ENCODE results near the gene ZNF488.
A peak's percentile ranks its signal among the peaks of the same experiment; 100 is the strongest.

The ZNF488 gene

DNA sequence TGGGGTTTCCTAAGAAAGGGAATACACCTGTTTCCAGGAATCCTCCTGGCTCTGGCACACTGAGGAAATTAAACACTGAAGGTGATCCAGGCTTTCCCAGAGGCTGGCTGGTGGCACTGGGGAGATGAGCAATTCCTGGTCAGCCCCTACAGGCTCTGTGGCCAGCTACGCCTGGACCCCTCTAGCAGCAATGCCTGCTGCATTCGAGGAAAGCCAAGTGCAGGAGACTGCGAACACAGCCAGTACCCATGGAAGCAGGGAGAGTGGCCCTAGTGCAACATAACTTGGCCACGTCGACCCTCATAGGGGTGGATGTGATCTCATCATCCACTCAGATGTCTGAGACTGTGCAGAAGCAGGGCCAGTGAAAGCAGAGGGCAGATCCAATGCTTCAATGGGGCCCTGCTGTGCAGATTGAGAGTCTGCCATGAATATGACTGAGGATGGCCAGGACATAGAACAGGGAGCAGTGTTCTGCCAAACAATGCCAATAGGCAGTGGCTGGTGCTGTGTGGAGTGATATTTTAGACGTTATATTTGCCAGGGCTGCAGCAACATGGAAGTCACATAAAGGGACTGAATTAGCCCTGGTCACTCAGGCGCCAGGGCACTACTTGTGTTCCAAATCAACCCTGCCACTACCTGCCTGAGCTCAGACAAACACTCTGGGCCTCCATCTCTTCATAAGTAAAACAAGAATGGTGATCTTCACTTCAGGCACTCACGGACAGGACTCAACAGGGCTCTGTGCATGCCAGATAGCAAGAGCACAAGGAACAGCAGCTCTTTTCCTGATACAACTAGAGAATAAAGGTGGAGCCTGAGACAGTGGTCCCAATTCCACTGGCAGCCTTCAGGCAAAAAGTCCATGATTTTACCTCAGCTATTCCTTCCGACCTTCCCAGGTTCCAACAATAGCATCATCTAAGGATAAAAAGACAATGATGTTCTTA, 2.4 kb downstream of the ZNF488 start:
- DNase-seq (ENCODE audit: low read depth in 2 of 2) = no peak

DNA sequence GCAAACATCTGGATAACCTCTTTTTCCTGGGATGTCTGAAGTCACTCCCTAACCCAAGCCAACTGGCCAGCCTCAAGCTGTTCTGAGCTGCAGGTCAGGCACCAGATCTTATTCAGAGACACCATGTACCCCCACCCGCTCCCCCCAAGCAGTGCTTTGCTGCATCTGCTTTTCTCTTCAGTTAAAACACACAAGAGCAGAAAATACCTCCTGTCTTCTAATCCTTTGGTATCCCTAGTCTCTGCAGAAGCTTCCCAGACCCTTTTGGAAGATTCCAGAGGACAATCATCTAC, 3.0 kb downstream of the ZNF488 start:
- no peak for DNase-seq (ENCODE audit: low read depth in 2 of 2)

DNA sequence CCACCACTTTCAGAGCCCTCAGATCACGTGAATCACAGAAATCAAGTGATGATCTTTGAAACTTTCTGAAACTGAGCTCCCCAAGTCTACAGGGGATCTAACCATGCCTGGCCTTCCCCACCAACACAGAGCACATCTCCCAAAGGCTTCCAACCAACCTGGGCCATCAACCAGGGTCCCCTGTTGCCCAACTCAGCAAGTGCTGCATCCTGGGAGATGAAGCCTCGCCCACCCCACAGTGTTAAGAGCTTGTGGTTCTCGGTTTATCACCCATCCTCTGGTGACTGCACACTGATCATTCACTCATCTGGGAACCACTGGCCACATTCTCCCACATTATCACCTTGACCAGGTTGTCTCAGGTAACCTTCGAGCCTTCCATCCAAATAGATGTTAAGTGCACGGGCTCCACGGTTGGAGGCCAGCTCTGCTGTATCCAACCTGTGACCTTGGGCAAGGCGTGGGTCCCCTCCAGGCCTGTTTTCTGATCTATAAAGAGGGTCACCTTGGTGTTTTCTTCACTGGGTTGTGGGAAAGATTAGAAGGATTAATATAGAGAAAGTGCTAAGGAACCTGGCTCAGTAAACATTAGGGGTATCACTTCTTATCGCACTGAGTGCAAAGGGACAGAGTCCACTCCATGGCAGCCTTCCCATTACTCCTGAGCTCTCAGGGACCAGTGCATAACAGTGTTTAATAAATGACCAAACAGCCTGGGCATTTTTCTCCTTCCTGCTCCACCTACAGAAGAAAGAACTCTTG, 3.6 kb downstream of the ZNF488 start:
- no peak for DNase-seq (ENCODE audit: low read depth in 2 of 2)

GRCh38 chr10:47379901-47380300, 4.2 kb downstream of the ZNF488 start:
- no peak for DNase-seq (ENCODE audit: low read depth in 2 of 2)

GRCh38 chr10:47379445-47379785, 4.7 kb downstream of the ZNF488 start:
- DNase-seq (ENCODE audit: low read depth in 2 of 2) = no peak

GRCh38 chr10:47378606-47379444, 5.3 kb downstream of the ZNF488 start:
- DNase-seq (ENCODE audit: low read depth in 2 of 2) = no peak

DNA sequence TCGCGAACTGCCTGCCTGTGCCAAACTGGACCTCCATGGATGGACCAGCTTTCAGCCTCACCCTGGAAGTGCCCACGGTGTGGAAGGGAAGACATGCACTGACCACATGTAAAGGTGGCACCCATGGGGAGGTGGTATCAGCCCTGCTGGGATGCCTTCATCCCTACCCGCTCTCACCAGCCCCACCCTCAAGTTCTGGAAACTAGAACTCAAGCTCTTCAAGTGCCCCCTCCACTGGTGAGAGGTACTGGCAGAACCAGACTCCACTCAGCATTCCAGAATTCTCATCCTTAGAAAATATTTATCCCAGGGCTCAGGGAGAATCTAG, 5.9 kb downstream of the ZNF488 start:
- DNase-seq (ENCODE audit: low read depth in 2 of 2) = no peak

DNA sequence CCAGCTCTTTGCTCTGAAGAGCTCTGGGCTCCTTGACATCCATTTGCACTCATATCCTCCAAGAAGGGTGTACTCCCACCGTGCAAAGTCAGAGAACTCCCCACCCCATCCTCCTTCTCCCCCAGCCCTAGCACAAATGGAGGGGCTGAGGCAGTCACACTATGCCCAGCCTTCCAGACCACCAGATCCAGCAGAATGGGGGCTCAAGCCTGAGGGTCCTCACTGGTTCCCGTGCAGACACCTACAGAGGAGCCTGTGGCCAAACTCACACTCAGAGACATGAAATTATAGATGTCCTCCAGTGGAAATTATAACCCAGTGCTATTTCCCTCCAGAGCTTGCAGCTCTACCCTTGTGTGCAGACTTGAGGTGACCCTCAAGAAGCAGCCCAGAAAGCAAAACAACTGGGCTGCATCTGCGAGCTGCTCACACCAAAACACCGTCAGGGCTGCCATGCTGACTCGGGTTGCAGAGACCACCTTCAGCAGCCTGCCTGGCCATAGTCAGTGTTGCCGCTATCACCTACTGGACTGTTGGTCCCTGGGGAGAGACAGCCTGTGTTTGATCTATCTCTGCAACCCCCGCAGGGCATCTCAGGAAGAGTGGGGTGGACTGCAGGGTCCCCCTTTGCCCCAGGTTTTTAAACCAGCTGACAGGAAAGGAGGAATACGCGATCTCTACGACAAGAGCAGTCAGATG, 7.4 kb downstream of the ZNF488 start:
- DNase-seq (ENCODE audit: low read depth in 2 of 2) = no peak

- peak in 1 of 2 experiments; percentile 10 for DNase-seq (ENCODE audit: low read depth in 2 of 2)
Measured at GRCh38 chr10:47374611-47375536, 9.2 kb downstream of the ZNF488 start.

DNA sequence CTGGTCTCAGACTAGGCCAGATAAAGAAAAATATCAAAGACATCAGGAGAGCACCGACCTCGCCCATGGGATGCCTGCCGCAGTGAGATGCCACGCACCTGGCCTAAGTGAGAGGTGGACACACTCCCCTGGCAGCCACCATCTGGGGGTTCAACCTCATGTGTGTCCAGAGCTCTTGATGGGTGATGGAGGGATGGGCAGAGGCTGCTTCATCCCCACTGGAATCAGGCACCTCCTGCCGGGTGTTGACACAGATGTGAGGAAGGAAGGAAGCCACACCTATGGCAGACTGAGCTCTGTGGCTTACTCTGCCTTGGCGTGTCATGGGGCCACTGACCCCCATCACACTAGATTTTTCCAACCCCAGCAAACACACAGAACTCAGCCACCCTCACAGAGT, 11.4 kb downstream of the ZNF488 start:
- no peak for DNase-seq (ENCODE audit: low read depth in 2 of 2)

- no peak for DNase-seq (ENCODE audit: low read depth in 2 of 2)
Measured at GRCh38 chr10:47371629-47372485, 12.2 kb downstream of the ZNF488 start.

- no peak for DNase-seq (ENCODE audit: low read depth in 2 of 2)
Measured at GRCh38 chr10:47370878-47371277, 13.2 kb downstream of the ZNF488 start.

GRCh38 chr10:47370015-47370767, 13.9 kb downstream of the ZNF488 start:
- DNase-seq (ENCODE audit: low read depth in 2 of 2) = no peak

GRCh38 chr10:47369251-47369894, 14.7 kb downstream of the ZNF488 start:
- no peak for DNase-seq (ENCODE audit: low read depth in 2 of 2)

DNA sequence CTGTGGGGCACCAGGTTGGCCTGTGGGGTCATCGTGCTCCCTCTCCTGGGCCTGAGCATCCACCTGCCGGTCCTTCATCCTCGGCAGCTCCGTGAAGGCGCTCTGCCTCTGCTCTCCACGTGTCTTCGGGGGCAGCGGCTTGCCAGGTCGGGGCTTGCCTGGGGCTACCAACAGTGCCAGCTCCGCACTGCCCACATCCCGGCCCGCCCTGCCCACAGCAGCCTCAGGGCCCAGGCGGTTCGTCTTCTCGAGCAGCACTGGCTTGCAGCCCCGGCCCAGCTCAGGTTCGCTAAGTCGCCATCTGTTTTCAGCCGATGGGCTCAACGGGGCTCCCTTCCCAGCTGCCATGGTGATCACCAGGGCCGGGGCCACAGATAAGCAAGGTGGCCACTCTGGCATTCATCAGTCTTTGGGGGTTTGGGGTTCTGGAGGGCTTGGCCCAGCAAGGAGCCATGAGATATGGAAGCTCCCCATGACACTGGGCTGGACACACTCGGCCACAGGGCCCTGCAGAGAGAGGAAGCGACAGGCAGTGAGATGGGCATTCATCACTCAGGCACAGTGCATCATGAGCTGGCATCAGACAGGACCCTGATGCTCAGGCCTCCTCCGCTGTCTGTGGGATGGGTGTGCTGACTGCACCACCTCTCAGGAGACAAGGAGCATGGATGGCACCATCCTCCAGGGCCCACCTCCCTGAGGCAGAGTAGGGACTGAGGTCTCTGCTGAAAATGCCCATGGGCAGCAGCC, 15.5 kb downstream of the ZNF488 start:
- DNase-seq (ENCODE audit: low read depth in 2 of 2) = no peak

DNA sequence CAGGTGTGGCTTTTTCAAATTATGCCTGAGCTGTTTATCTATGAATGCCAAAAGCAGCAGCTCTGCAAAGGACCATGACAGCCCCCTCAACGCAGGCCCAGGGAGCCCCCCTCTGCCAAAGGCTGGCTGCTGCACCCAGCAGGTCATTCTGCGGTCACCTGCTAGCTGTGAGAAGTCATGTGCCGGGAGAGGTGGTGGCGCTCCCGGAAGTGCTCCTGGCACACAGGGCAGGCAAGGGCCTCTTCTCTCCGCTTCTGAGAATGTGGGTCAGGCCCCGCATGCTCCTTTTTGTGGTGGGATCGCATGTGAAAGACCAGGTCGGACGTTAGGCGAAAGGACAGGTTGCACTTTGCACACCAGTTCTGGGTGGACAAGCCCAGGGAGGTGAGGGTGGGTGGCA, 16.4 kb downstream of the ZNF488 start:
- DNase-seq (ENCODE audit: low read depth in 2 of 2) = no peak

DNA sequence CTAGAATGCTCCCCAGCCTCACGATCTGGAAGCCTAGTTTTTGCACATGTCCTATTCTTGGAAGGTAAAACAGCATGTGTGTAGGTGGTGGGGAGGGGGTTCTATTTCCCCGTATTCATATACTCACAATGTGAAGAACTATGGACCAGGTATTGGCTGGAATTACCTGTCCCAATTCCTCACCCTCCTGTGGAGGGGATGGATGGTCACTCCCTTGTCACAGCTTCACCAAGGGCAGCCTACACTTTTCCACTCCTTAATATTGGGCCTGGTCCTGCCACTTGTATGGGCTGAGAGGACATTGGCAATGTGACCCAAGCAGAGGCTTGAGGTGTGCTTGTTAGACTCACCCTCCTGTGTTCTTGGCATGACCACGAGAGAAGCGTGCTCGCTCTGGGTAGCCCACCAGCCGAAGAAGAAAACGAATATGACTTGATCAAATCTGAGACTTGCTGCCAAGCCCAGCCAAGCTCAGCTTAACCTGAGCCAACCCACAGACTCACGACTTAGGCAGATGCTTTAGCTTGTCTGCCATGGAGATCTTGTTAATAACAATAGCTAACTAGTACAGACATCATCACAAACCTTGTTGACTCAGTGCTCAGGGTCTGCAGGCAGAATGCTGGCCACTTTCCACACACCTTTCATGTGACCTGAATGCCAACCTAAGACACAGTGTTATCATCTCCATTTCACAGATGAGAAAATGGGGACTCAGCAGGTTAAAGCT, 17.2 kb downstream of the ZNF488 start:
- DNase-seq (ENCODE audit: low read depth in 2 of 2) = no peak

Data from fibroblast of skin of left biceps (primary cell).